ENCODE measurements around the gene PYY.
"Not testable (repeated sequence)": the region's sequence is repeated elsewhere in the genome, so short reads cannot be mapped to it uniquely, and the experiment has no call there.

PYY gene

DNA sequence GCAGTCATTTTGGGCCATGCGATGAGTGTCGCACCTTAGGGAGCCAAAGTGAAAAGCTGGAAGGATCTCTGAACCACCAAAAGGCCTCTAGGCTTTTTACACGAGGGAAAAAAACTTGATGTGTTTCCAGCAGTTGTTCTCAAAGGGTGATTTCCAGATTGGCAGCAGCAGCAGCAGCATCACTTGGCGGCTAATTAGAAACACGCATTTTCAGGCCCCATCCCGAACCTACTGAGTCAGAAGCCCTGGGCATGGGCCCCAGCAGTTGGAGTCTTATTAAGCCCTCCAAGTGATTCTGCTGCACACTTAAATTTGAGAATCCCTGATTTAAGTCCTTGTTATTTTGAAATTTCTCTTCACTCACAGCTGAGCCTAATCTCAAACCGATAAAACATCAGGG, 25.3 kb upstream of the PYY start:
- TF ChIP-seq CTCF (IDR thresholded peaks at IDR 0.05; ENCODE audit: control insufficient read depth, insufficient read depth, low read depth, low read length, missing control alignments), result no peak
- no peak for DNase-seq (ENCODE audit: low read depth)
- H3K4me3 ChIP-seq (ENCODE audit: control insufficient read depth, low read depth, low read length), result no peak overlapping the region

DNA sequence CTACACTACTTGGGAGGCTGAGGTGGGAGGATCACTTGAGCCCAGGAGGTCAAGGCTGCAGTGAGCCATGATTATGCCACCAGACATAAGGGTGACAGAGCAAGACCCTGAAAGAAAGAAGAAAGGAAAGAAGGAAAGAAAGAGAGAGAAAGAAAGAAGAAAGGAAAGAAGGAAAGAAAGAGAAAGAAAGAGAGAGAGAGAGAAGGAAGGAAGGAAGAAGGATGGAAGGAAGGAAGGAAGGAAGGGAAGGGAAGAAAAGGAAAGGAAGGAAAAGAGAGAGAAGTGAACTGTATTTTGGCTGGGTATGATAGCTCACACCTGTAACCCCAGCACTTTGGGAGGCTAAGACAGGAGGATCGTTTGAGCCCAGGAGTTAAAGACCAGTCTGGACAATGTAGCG, 24.3 kb upstream of the PYY start:
- no peak overlapping the region for H3K4me3 ChIP-seq (ENCODE audit: control insufficient read depth, low read depth, low read length)
- no peak for TF ChIP-seq CTCF (IDR thresholded peaks at IDR 0.05; ENCODE audit: control insufficient read depth, insufficient read depth, low read depth, low read length, missing control alignments)
- DNase-seq (ENCODE audit: low read depth), result no peak

DNA sequence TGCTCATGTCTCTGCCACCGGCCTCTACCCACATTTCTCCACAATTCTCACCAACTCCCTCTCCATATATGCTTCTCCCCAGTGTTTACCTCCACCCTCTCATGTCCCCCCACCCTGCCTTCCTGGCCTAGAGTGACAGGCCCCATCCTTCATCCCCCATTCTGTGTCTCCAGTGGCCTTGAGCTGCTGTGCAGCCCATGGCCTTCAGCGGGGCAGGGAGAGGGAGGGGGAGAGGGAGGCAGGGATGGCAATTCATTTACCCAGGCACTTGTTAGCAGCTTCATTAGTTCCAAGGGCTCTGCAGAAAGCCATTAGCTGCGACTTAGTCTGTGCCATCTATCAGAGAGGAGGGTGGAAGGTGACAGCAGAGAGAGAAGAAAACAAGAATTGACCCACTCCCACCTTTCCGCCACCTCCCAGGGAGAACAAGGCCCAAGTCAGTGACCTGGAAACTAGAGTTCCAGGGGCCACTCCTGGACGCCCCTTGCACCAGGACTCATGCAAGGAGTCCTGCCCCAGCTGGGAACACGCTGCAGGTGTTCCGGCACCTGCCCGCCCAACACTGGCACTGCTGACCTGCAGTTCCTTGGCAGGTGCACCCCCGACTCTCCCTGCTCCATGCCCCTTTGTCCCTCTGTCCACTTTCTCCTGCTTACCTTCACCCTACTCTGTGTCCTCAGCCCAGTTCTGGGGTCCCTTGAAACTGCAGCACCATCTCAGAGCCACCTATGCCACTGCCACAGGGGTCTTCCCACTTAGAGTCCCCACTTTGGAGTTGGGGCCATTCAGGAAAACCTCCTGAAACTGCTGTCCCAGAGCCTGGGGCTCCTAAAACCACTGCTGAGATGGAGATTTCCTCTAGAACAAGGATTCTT, 23.5 kb upstream of the PYY start:
- H3K4me3 ChIP-seq (ENCODE audit: control insufficient read depth, low read depth, low read length), result no peak overlapping the region
- TF ChIP-seq CTCF (IDR thresholded peaks at IDR 0.05; ENCODE audit: control insufficient read depth, insufficient read depth, low read depth, low read length, missing control alignments), result no peak
- no peak for DNase-seq (ENCODE audit: low read depth)

DNA sequence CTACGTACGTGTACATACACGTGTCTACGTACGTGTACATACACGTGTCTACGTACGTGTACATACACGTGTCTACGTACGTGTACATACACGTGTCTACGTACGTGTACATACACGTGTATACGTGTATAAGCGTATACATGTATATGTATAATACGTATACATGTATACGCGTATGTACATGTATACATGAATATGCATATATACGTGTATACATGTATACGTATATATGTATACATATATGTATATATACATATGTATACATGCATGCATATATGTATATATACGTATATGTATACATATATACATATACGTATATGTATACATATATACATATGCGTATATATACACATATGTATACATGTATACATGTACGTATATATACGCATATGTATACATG, 22.2 kb upstream of the PYY start:
- H3K4me3 ChIP-seq (ENCODE audit: control insufficient read depth, low read depth, low read length), result no peak overlapping the region
- no peak for DNase-seq (ENCODE audit: low read depth)
- TF ChIP-seq CTCF (IDR thresholded peaks at IDR 0.05; ENCODE audit: control insufficient read depth, insufficient read depth, low read depth, low read length, missing control alignments), result no peak

DNA sequence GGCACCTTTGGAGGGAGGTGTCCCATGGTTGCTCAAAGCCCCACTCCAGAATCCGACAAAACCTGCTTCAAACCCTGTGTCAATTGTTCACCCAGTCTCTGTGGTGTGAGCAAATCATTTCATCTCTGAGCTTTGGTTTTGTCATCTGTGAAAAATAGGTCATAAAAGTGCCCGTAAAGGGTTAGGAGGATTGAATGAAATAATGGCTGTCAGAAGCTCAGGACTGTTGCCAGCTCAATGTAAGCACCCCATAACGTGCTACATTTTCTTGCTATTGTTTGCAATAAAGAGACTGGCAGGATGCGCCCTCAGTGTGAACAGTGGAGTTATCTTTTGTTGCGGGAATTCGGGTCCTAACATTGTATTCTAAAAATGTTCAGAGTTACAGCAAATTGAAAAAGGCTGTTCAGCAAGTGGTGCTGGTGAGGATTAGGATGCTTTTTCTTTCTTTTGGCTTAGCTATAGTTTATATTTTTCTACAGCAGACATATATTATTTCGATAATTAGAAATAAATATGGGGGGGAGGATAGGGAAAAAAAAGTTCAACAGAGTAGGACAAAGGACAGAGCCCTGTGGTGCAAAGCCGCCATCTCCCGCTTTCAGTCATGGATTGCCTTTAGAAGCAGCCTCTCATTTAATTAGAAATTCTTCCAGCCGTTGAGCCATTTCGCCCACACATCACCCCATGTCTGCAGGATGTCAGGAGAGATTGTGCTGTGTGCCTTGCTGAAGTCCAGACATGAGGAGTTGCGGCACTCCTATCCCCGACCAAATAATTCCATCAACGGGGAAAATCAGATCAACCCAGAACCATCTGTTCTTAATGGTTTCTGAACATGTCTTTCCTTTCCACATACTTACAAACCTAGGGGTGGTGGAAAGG, 20.9 kb upstream of the PYY start:
- H3K4me3 ChIP-seq (ENCODE audit: control insufficient read depth, low read depth, low read length), result no peak overlapping the region
- DNase-seq (ENCODE audit: low read depth), result no peak
- no peak for TF ChIP-seq CTCF (IDR thresholded peaks at IDR 0.05; ENCODE audit: control insufficient read depth, insufficient read depth, low read depth, low read length, missing control alignments)

GRCh38 chr17:43972444-43973212, 18.9 kb upstream of the PYY start:
- DNase-seq (ENCODE audit: low read depth), result not testable (repeated sequence)

DNA sequence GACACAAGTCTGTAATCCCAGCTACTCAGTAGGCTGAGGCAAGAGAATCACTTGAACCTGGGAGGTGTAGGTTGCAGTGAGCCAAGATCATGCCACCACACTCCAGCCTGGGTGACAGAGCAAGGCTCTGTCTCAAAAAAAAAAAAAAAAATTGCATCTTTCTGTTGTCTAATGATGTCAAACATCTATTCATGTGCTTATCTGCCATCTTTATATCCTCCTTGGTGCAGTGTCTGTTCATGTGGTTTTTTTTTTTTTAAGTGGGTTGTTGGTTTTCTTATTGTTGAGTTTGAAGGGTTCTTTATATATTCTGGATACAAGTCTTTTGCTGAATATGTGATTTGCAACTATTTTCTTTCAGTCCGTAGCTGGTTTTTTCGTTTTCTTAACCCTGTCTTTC, 17.7 kb upstream of the PYY start:
- not testable (repeated sequence) for DNase-seq (ENCODE audit: low read depth); H3K4me3 ChIP-seq (ENCODE audit: control insufficient read depth, low read depth, low read length)

More at GRCh38 chr17:43972444-43973212, 18.9 kb upstream of the PYY start:
- not testable (repeated sequence) for H3K4me3 ChIP-seq (ENCODE audit: control insufficient read depth, low read depth, low read length)

Data from AG09309 (cell line).